Measurements from ENCODE around the gene ITPR2. TPM values are rescaled to one million over a fixed set of nuclear protein-coding genes. Genes with fewer than 3 reads are reported as not detected.
"Not testable (repeated sequence)": the region's sequence is repeated elsewhere in the genome, so short reads cannot be mapped to it uniquely, and the experiment has no call there.

The ITPR2 gene
- total RNA-seq, 1 donor from 2014 or later: 48.1 TPM

DNA sequence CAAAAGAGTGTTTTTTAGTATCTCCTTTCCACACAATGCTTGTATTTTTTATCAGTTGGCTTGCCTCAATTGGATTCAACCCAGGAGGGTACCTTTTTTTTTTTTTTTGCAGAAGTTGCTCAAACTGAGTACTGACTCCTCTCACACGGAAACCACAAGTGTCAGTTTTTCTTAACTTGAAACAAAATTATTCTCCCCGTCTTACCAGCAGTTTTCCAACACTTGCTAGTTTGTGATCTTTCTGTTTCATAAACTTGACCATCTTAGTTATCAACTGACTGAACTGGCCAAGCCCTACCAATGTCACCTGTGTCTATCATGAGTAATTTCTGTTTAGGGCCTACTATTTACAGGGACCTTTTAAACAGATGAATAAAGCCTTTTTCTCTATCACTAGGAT lies 34.1 kb upstream of the ITPR2 start:
- TF ChIP-seq, protein P1, sequence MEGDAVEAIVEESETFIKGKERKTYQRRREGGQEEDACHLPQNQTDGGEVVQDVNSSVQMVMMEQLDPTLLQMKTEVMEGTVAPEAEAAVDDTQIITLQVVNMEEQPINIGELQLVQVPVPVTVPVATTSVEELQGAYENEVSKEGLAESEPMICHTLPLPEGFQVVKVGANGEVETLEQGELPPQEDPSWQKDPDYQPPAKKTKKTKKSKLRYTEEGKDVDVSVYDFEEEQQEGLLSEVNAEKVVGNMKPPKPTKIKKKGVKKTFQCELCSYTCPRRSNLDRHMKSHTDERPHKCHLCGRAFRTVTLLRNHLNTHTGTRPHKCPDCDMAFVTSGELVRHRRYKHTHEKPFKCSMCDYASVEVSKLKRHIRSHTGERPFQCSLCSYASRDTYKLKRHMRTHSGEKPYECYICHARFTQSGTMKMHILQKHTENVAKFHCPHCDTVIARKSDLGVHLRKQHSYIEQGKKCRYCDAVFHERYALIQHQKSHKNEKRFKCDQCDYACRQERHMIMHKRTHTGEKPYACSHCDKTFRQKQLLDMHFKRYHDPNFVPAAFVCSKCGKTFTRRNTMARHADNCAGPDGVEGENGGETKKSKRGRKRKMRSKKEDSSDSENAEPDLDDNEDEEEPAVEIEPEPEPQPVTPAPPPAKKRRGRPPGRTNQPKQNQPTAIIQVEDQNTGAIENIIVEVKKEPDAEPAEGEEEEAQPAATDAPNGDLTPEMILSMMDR (IDR thresholded peaks at IDR 0.05): no peak
- TF ChIP-seq POLR2A (IDR thresholded peaks at IDR 0.05) (no peak), POLR2AphosphoS5 (IDR thresholded peaks at IDR 0.05; ENCODE audit: insufficient read depth in 1 of 2, low read depth in 1 of 2) (no peak)
- Histone ChIP-seq H3K9me3 (no peaks in the 10 kb centered on the region), H3K27ac (no peak overlapping the region), H3K4me3 (no peak overlapping the region), H3K27me3 (no peaks in the 10 kb centered on the region), H3K4me1 (peaks cover 17% of the 10 kb centered on the region), H3K36me3 (no peaks in the 10 kb centered on the region)
- DNase-seq (ENCODE audit: extremely low spot score in 2 of 2): no peak
- intact Hi-C loops (cut with DNase I): no loop called here

DNA sequence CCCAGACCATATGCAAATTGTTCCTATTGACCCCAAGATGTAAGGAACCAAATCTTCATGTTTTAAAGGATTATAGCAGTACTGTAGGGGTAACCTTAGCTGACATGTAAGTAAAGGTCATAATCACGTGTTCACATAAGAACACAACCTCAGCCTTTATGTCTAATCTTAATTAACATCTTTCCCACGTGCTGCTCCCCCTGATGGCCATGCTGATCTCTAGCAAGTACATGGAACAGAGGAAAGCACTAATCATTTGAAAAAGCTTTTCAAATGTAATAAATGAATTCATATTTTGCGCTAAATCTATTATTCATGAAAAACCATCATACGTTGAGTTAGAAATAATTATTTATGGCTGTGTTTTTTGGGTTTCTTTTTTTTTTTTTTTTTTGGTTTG lies 30.5 kb upstream of the ITPR2 start:
- intact Hi-C loops (cut with DNase I): no loop called here
- Histone ChIP-seq H3K36me3 (no peaks in the 10 kb centered on the region), H3K27me3 (no peaks in the 10 kb centered on the region), H3K9me3 (no peaks in the 10 kb centered on the region), H3K27ac (no peak overlapping the region), H3K4me1 (no peaks in the 10 kb centered on the region), H3K4me3 (no peak overlapping the region)
- no peak for DNase-seq (ENCODE audit: extremely low spot score in 2 of 2)
- TF ChIP-seq, protein P1 (IDR thresholded peaks at IDR 0.05): no peak

DNA sequence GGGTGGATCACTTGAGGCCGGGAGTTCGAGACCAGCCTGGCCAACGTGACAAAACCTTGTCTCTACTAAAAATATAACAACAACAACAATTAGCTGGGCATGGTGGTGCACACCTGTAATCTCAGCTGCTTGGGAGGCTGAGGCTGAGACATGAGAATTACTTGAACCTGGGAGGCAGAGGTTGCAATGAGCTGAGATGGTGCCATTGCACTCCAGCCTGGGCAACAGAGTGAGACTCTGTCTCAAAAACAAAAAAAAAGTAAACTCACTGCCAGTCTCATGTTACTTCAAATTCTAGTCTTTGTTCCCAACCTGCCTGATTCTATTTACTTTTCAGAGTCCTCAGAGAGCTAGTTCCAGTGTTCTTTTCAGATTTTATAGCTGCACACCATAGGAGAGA lies 29.8 kb upstream of the ITPR2 start:
- H3K27me3 ChIP-seq; H3K36me3 ChIP-seq; DNase-seq (ENCODE audit: extremely low spot score in 2 of 2); H3K9me3 ChIP-seq; intact Hi-C loops (cut with DNase I); H3K4me3 ChIP-seq; H3K27ac ChIP-seq; H3K4me1 ChIP-seq: not testable (repeated sequence)

DNA sequence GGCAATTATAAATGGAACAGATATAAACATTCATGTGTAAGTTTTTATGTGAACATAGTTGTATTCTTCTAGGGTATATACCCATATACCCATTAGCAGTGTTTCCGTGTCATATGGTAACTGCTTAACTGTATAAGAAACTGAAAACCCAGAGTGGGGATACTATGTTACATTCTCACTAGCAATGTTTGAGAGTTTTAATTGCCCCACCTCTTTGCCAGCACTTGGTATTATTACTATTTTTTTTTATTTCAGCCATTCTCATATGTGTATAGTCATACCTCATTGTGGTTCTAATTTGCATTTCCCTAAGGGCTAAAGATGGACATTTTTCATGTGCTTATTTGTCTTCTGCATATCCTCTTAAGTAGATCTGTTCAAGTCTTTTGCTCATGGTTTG lies 28.7 kb upstream of the ITPR2 start:
- intact Hi-C loops (cut with DNase I): no loop called here
- Histone ChIP-seq H3K4me1 (no peaks in the 10 kb centered on the region), H3K36me3 (no peaks in the 10 kb centered on the region), H3K27me3 (no peaks in the 10 kb centered on the region), H3K4me3 (no peak overlapping the region), H3K27ac (no peak overlapping the region), H3K9me3 (no peaks in the 10 kb centered on the region)
- DNase-seq (ENCODE audit: extremely low spot score in 2 of 2): no peak
- TF ChIP-seq POLR2A (IDR thresholded peaks at IDR 0.05) (no peak), POLR2AphosphoS5 (IDR thresholded peaks at IDR 0.05; ENCODE audit: insufficient read depth in 1 of 2, low read depth in 1 of 2) (no peak)
- TF ChIP-seq, protein P1 (IDR thresholded peaks at IDR 0.05): no peak

DNA sequence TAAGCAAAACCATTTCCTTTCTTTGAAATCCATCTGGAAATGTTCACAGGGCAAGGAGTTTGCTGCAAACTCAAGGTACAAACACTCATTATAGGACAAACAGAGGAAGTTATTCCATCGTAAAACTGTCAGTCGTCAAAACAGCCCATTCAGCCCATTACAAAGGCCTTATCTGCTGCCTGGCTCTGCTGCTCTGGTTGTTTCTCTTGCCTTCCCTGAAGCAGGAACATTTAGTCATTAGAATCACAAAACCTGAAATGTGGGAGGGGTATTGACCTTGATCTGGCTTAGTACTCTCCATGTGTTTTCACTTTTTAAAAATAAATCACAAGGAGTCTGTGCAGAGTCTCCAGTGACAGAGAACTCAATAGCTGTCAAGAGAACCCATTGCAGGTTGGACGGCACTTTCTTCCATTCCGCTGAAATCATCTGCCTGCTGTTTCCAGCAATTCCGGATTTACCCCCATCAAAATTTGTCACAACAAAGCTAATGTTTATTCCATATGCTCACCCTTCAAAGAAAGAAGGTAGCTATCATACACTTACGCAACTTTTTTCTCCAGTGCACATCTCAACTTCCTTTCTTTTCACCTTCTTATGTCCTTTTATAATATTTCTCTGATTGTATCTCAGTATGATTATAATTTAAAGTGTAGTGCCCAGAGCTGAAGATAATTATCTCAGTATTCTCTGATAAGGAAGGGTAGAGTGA lies 24.6 kb upstream of the ITPR2 start:
- H3K36me3 ChIP-seq: no peaks in the 10 kb centered on the region
- H3K27ac ChIP-seq: no peak overlapping the region
- TF ChIP-seq, protein P1 (IDR thresholded peaks at IDR 0.05): no peak
- no peak for TF ChIP-seq POLR2A (IDR thresholded peaks at IDR 0.05)
- peak in 1 of 2 donors; percentile 56 for TF ChIP-seq POLR2AphosphoS5 (IDR thresholded peaks at IDR 0.05; ENCODE audit: insufficient read depth in 1 of 2, low read depth in 1 of 2)
- H3K4me1 ChIP-seq: no peaks in the 10 kb centered on the region
- no peak overlapping the region for H3K4me3 ChIP-seq
- H3K27me3 ChIP-seq: no peaks in the 10 kb centered on the region
- DNase-seq (ENCODE audit: extremely low spot score in 2 of 2): no peak
- H3K9me3 ChIP-seq: no peaks in the 10 kb centered on the region
- intact Hi-C loops (cut with DNase I): no loop called here
